ENCODE data around the gene TMIGD3. TPM values are rescaled to one million over a fixed set of nuclear protein-coding genes. Genes with fewer than 3 reads are reported as not detected.

Gene TMIGD3
- total RNA-seq, 1 donor from 2014 or later, result not detected

GRCh38 chr1:111480674-111481073 lies 22.8 kb downstream of the TMIGD3 start:
- no peaks in the 10 kb centered on the region for H3K27me3 Mint-ChIP-seq (ENCODE audit: low read depth)
- H3K9me3 Mint-ChIP-seq, result no peaks in the 10 kb centered on the region
- no peak for DNase-seq (ENCODE audit: low spot score in 2 of 2, unreplicated experiment in 2 of 2)
- peaks cover 5% of the 10 kb centered on the region for H3K4me1 Mint-ChIP-seq
- H3K27ac Mint-ChIP-seq, result no peak overlapping the region
- TF ChIP-seq CTCF (IDR thresholded peaks at IDR 0.05; ENCODE audit: unreplicated experiment), result no peak
- H3K4me3 Mint-ChIP-seq, result no peak overlapping the region
- no peaks in the 10 kb centered on the region for H3K36me3 Mint-ChIP-seq

- Mint-ChIP-seq H3K4me1 (peaks cover 5% of the 10 kb centered on the region), H3K9me3 (no peaks in the 10 kb centered on the region), H3K4me3 (no peak overlapping the region), H3K27me3 (ENCODE audit: low read depth) (no peaks in the 10 kb centered on the region), H3K27ac (no peak overlapping the region), H3K36me3 (peaks cover 5% of the 10 kb centered on the region)
- TF ChIP-seq CTCF (IDR thresholded peaks at IDR 0.05; ENCODE audit: unreplicated experiment), result no peak
- no peak for DNase-seq (ENCODE audit: low spot score in 2 of 2, unreplicated experiment in 2 of 2)
These were observed 26.6 kb downstream of the TMIGD3 start for GRCh38 chr1:111476761-111477309.

GRCh38 chr1:111476214-111476613 lies 27.2 kb downstream of the TMIGD3 start:
- H3K9me3 Mint-ChIP-seq, result no peaks in the 10 kb centered on the region
- H3K27me3 Mint-ChIP-seq (ENCODE audit: low read depth), result no peaks in the 10 kb centered on the region
- no peak for DNase-seq (ENCODE audit: low spot score in 2 of 2, unreplicated experiment in 2 of 2)
- no peak overlapping the region for H3K27ac Mint-ChIP-seq
- no peak for TF ChIP-seq CTCF (IDR thresholded peaks at IDR 0.05; ENCODE audit: unreplicated experiment)
- H3K36me3 Mint-ChIP-seq, result peaks cover 5% of the 10 kb centered on the region
- no peaks in the 10 kb centered on the region for H3K4me1 Mint-ChIP-seq
- H3K4me3 Mint-ChIP-seq, result no peak overlapping the region

- H3K4me1 Mint-ChIP-seq, result no peaks in the 10 kb centered on the region
- H3K27me3 Mint-ChIP-seq (ENCODE audit: low read depth), result no peaks in the 10 kb centered on the region
- no peak for TF ChIP-seq CTCF (IDR thresholded peaks at IDR 0.05; ENCODE audit: unreplicated experiment)
- H3K4me3 Mint-ChIP-seq, result no peak overlapping the region
- DNase-seq (ENCODE audit: low spot score in 2 of 2, unreplicated experiment in 2 of 2), result no peak
- no peaks in the 10 kb centered on the region for H3K9me3 Mint-ChIP-seq
- no peak overlapping the region for H3K27ac Mint-ChIP-seq
- H3K36me3 Mint-ChIP-seq, result peaks cover 5% of the 10 kb centered on the region
These were observed 27.7 kb downstream of the TMIGD3 start for GRCh38 chr1:111475701-111476100.

GRCh38 chr1:111474521-111474920 lies 28.9 kb downstream of the TMIGD3 start:
- TF ChIP-seq CTCF (IDR thresholded peaks at IDR 0.05; ENCODE audit: unreplicated experiment), result no peak

GRCh38 chr1:111474106-111474505 lies 29.3 kb downstream of the TMIGD3 start:
- H3K27ac Mint-ChIP-seq, result no peak overlapping the region
- H3K9me3 Mint-ChIP-seq, result no peaks in the 10 kb centered on the region
- H3K36me3 Mint-ChIP-seq, result peaks cover 5% of the 10 kb centered on the region
- no peak overlapping the region for H3K4me3 Mint-ChIP-seq
- DNase-seq (ENCODE audit: low spot score in 2 of 2, unreplicated experiment in 2 of 2), result no peak
- no peaks in the 10 kb centered on the region for H3K4me1 Mint-ChIP-seq
- no peak for TF ChIP-seq CTCF (IDR thresholded peaks at IDR 0.05; ENCODE audit: unreplicated experiment)
- no peaks in the 10 kb centered on the region for H3K27me3 Mint-ChIP-seq (ENCODE audit: low read depth)

More at GRCh38 chr1:111474521-111474920, 28.9 kb downstream of the TMIGD3 start:
- Mint-ChIP-seq H3K27me3 (ENCODE audit: low read depth) (no peaks in the 10 kb centered on the region), H3K4me1 (no peaks in the 10 kb centered on the region), H3K9me3 (no peaks in the 10 kb centered on the region), H3K4me3 (no peak overlapping the region), H3K36me3 (peaks cover 5% of the 10 kb centered on the region), H3K27ac (no peak overlapping the region)
- DNase-seq (ENCODE audit: low spot score in 2 of 2, unreplicated experiment in 2 of 2), result no peak

Data from mesothelial cell of epicardium (in vitro differentiated cells).